Mesenchymal stem cell (in vitro differentiated cells and primary cell): ENCODE data around the gene GPC3.
A peak's percentile ranks its signal among the peaks of the same experiment; 100 is the strongest.

ENCODE experiments used
- DNase-seq: peaks from one replicate; pipeline ENCODE4 v3.0.0-alpha.2; 2013
- H2AFZ ChIP-seq: one replicate; pipeline ENCODE4 v1.6.1; 2013; ENCODE audit warnings: low read depth, mild to moderate bottlenecking, control low read depth, inconsistent platforms, low read length, moderate library complexity
- H2AK5ac ChIP-seq: 2 replicates; pipeline ENCODE4 v1.6.1; 2013; ENCODE audit warnings: low read length, moderate library complexity, mild to moderate bottlenecking, inconsistent platforms; ENCODE audit not compliant: severe bottlenecking
- H2BK120ac ChIP-seq: one replicate; pipeline ENCODE4 v1.6.1; 2013; ENCODE audit warnings: low read depth, mild to moderate bottlenecking, inconsistent platforms, low read length, moderate library complexity
- H2BK12ac ChIP-seq, 2 experiments: one replicate each; pipeline ENCODE4 v1.6.1; 2013; ENCODE audit warnings: inconsistent platforms in 2 of 2, low read length in 2 of 2, mild to moderate bottlenecking in 2 of 2, moderate library complexity in 2 of 2, control low read depth in 1 of 2
- H2BK15ac ChIP-seq: one replicate; pipeline ENCODE4 v1.6.1; 2013; ENCODE audit warnings: mild to moderate bottlenecking, low read depth, inconsistent platforms; ENCODE audit not compliant: poor library complexity, severe bottlenecking
- H2BK5ac ChIP-seq: 2 replicates; pipeline ENCODE4 v1.6.1; 2013; ENCODE audit warnings: low read depth, mild to moderate bottlenecking, low read length, control low read depth, inconsistent platforms; ENCODE audit not compliant: poor library complexity, severe bottlenecking
- H3K14ac ChIP-seq, 2 experiments: one replicate each; pipeline ENCODE4 v1.6.1; 2013; ENCODE audit warnings: inconsistent platforms in 2 of 2, low read length in 2 of 2, control low read depth in 1 of 2, mild to moderate bottlenecking in 1 of 2, moderate library complexity in 1 of 2
- H3K18ac ChIP-seq, 2 experiments: one replicate each; pipeline ENCODE4 v1.6.1; 2013; ENCODE audit warnings: inconsistent platforms in 2 of 2, low read length in 2 of 2, control low read depth in 1 of 2, low read depth in 1 of 2, mild to moderate bottlenecking in 1 of 2
- H3K23ac ChIP-seq, 2 experiments: one replicate each; pipeline ENCODE4 v1.6.1; 2013; ENCODE audit warnings: inconsistent platforms in 2 of 2, low read length in 2 of 2, mild to moderate bottlenecking in 2 of 2, moderate library complexity in 2 of 2, control low read depth in 1 of 2
- H3K27ac ChIP-seq: 2 replicates; pipeline ENCODE4 v1.5.1; 2013; ENCODE audit warnings: mild to moderate bottlenecking, moderate library complexity, low read length, control low read depth, inconsistent platforms; ENCODE audit not compliant: poor library complexity, severe bottlenecking
- H3K27me3 ChIP-seq, 2 experiments: 2 replicates each; pipeline versions ENCODE4 v1.6.1 to v1.7.0; 2013; ENCODE audit warnings: low read length in 2 of 2, mild to moderate bottlenecking in 2 of 2, moderate library complexity in 2 of 2, control low read depth in 1 of 2, inconsistent platforms in 1 of 2; ENCODE audit not compliant: control insufficient read depth in 1 of 2, insufficient read depth in 1 of 2
- H3K36me3 ChIP-seq, 2 experiments: 2 replicates each; pipeline versions ENCODE4 v1.6.1 to v1.7.0; 2013; ENCODE audit warnings: low read length in 2 of 2, control low read depth in 1 of 2, inconsistent platforms in 1 of 2, low read depth in 1 of 2, mild to moderate bottlenecking in 1 of 2; ENCODE audit not compliant: insufficient read depth in 2 of 2, control insufficient read depth in 1 of 2
- H3K4ac ChIP-seq, 2 experiments: one replicate each; pipeline ENCODE4 v1.6.1; 2013; ENCODE audit warnings: inconsistent platforms in 2 of 2, low read length in 2 of 2, mild to moderate bottlenecking in 2 of 2, moderate library complexity in 2 of 2, control low read depth in 1 of 2, low read depth in 1 of 2
- H3K4me1 ChIP-seq: 2 replicates; pipeline ENCODE4 v1.6.1; 2013; ENCODE audit warnings: low read depth, low read length, control low read depth; ENCODE audit not compliant: control insufficient read depth, insufficient read depth
- H3K4me2 ChIP-seq: 2 replicates; pipeline ENCODE4 v1.6.1; 2013; ENCODE audit warnings: low read length, mild to moderate bottlenecking, inconsistent platforms; ENCODE audit not compliant: poor library complexity, severe bottlenecking
- H3K4me3 ChIP-seq, 2 experiments: 2 replicates each; pipeline versions ENCODE4 v1.5.1 to v1.7.0; 2013; ENCODE audit warnings: low read length in 2 of 2, mild to moderate bottlenecking in 2 of 2, control low read depth in 1 of 2, low read depth in 1 of 2; ENCODE audit not compliant: insufficient read depth in 1 of 2
- H3K79me1 ChIP-seq: replicated peaks from 2 replicates; pipeline ENCODE4 v1.6.1; 2013; ENCODE audit warnings: mild to moderate bottlenecking, control low read depth, low read length, inconsistent platforms; ENCODE audit not compliant: poor library complexity, severe bottlenecking
- H3K9ac ChIP-seq: 2 replicates; pipeline ENCODE4 v1.7.0; 2013; ENCODE audit warnings: mild to moderate bottlenecking, low read length, moderate library complexity
- H3K9me3 ChIP-seq: 2 replicates; pipeline ENCODE4 v1.7.0; 2013; ENCODE audit warnings: mild to moderate bottlenecking, low read length; ENCODE audit not compliant: control insufficient read depth
- H4K8ac ChIP-seq: one replicate; pipeline ENCODE4 v1.6.1; 2013; ENCODE audit warnings: inconsistent platforms, mild to moderate bottlenecking, low read length, moderate library complexity
- H4K91ac ChIP-seq: one replicate; pipeline ENCODE4 v1.6.1; 2013; ENCODE audit warnings: mild to moderate bottlenecking, low read length, inconsistent platforms
- WGBS: methylation state at CpG from one replicate; pipeline ENCODE4 v1.1.7; 2013; ENCODE audit warnings: mixed read lengths; 5-methylcytosine and 5-hydroxymethylcytosine counted together

GPC3 gene

GRCh38 chrX:133923113-133923512, 62.3 kb downstream of the GPC3 start:
- Histone ChIP-seq H3K27me3 (no peaks in the 10 kb centered on the region), H3K9ac (peak overlapping the region; percentile 65), H3K79me1 (no peaks in the 10 kb centered on the region), H3K4me2 (no peak overlapping the region), H2BK15ac (no peak overlapping the region), H3K27ac (no peak overlapping the region), H3K9me3 (no peaks in the 10 kb centered on the region), H3K18ac (no peak overlapping the region), H3K36me3 (no peaks in the 10 kb centered on the region), H3K4ac (no peak overlapping the region), H4K8ac (no peak overlapping the region), H2BK12ac (no peak overlapping the region), H3K4me3 (peak overlapping the region in 1 of 2 experiments; percentile 34), H3K23ac (no peak overlapping the region), H3K14ac (no peak overlapping the region), H2BK120ac (no peak overlapping the region), H2AK5ac (no peak overlapping the region), H3K4me1 (no peaks in the 10 kb centered on the region), H4K91ac (no peak overlapping the region), H2BK5ac (no peak overlapping the region), H2AFZ (no peak overlapping the region)
- WGBS: 0% methylated on average over 1 of the region's 5 CpGs
- peak; percentile 25 for DNase-seq

GRCh38 chrX:133922390-133922771, 63.0 kb downstream of the GPC3 start:
- no peak overlapping the region for H3K4me2 ChIP-seq
- no peak overlapping the region for H3K9ac ChIP-seq
- H3K79me1 ChIP-seq: no peaks in the 10 kb centered on the region
- no peak overlapping the region for H3K27ac ChIP-seq
- H3K4me1 ChIP-seq: no peaks in the 10 kb centered on the region
- H3K23ac ChIP-seq: no peak overlapping the region
- no peak overlapping the region for H4K91ac ChIP-seq
- no peak overlapping the region for H4K8ac ChIP-seq
- H3K18ac ChIP-seq: no peak overlapping the region
- H2AK5ac ChIP-seq: no peak overlapping the region
- no CpG with 5 or more reads among the region's 2 CpGs for WGBS
- H3K36me3 ChIP-seq: no peaks in the 10 kb centered on the region
- H3K4ac ChIP-seq: no peak overlapping the region
- no peak overlapping the region for H2BK15ac ChIP-seq
- DNase-seq: no peak
- H2BK12ac ChIP-seq: no peak overlapping the region
- H3K9me3 ChIP-seq: no peaks in the 10 kb centered on the region
- no peak overlapping the region for H2BK120ac ChIP-seq
- H3K14ac ChIP-seq: no peak overlapping the region
- H3K4me3 ChIP-seq: no peak overlapping the region
- H2AFZ ChIP-seq: no peak overlapping the region
- H2BK5ac ChIP-seq: no peak overlapping the region
- no peaks in the 10 kb centered on the region for H3K27me3 ChIP-seq

- Histone ChIP-seq H2BK12ac (no peak overlapping the region), H2AFZ (no peak overlapping the region), H3K4ac (no peak overlapping the region), H3K23ac (no peak overlapping the region), H3K9me3 (no peaks in the 10 kb centered on the region), H3K4me3 (no peak overlapping the region), H2AK5ac (no peak overlapping the region), H4K91ac (no peak overlapping the region), H3K27me3 (no peaks in the 10 kb centered on the region), H3K36me3 (no peaks in the 10 kb centered on the region), H3K27ac (no peak overlapping the region), H2BK15ac (no peak overlapping the region), H3K18ac (no peak overlapping the region), H2BK120ac (no peak overlapping the region), H2BK5ac (no peak overlapping the region), H3K14ac (no peak overlapping the region), H4K8ac (no peak overlapping the region), H3K79me1 (no peaks in the 10 kb centered on the region), H3K4me1 (no peaks in the 10 kb centered on the region), H3K4me2 (no peak overlapping the region), H3K9ac (no peak overlapping the region)
- DNase-seq: peak; percentile 14
- WGBS: 62% methylated on average over 7 of the region's 7 CpGs
These were observed 63.5 kb downstream of the GPC3 start for GRCh38 chrX:133921764-133922389.

GRCh38 chrX:133921086-133921485, 64.3 kb downstream of the GPC3 start:
- H3K18ac ChIP-seq: no peak overlapping the region
- no peak overlapping the region for H2BK120ac ChIP-seq
- no peaks in the 10 kb centered on the region for H3K4me1 ChIP-seq
- 86% methylated on average over 1 of the region's 2 CpGs for WGBS
- H3K23ac ChIP-seq: no peak overlapping the region
- H3K4ac ChIP-seq: no peak overlapping the region
- no peak overlapping the region for H2AFZ ChIP-seq
- no peak overlapping the region for H3K9ac ChIP-seq
- H4K91ac ChIP-seq: no peak overlapping the region
- no peak overlapping the region for H3K27ac ChIP-seq
- no peak overlapping the region for H2BK5ac ChIP-seq
- H4K8ac ChIP-seq: no peak overlapping the region
- H3K4me3 ChIP-seq: no peak overlapping the region
- H3K27me3 ChIP-seq: no peaks in the 10 kb centered on the region
- no peak overlapping the region for H3K4me2 ChIP-seq
- no peaks in the 10 kb centered on the region for H3K9me3 ChIP-seq
- no peak for DNase-seq
- no peak overlapping the region for H2BK12ac ChIP-seq
- no peaks in the 10 kb centered on the region for H3K79me1 ChIP-seq
- H3K14ac ChIP-seq: no peak overlapping the region
- no peaks in the 10 kb centered on the region for H3K36me3 ChIP-seq
- H2AK5ac ChIP-seq: no peak overlapping the region
- no peak overlapping the region for H2BK15ac ChIP-seq
